ENCODE data around the gene ARID1B.

Gene ARID1B

DNA sequence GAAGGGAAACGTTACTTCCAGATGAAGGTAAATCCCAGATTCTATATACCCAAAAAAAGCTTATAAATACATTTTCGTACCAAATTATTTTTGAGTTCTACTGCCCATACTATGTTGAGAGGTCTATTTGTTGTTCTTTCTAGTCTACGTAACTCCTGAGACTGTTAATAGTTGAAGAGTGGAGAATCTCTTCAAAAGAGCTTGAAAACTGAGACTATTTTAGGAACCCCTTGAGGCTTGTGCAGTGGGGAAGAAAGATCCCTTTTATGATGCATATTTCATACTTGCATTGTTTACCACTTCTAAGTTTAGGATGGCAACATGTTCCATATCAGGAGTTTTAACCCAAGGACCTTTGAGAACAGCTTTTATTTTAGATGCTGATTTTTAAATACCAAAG is 301.1 kb downstream of the ARID1B start:
- Histone ChIP-seq H3K9me3 (ENCODE audit: control insufficient read depth, low read length) (no peaks in the 10 kb centered on the region), H3K4me1 (no peaks in the 10 kb centered on the region), H3K36me3 (ENCODE audit: control insufficient read depth, insufficient read depth, low read length) (no peaks in the 10 kb centered on the region), H3K4me3 (ENCODE audit: low read depth, low read length) (no peak overlapping the region), H2AFZ (no peak overlapping the region), H3K9ac (no peak overlapping the region), H3K27me3 (ENCODE audit: control insufficient read depth, insufficient read depth, low read length) (no peaks in the 10 kb centered on the region), H3K27ac (no peak overlapping the region), H3K4me2 (ENCODE audit: low read length) (no peak overlapping the region), H3K79me2 (peaks cover 27% of the 10 kb centered on the region)
- TF ChIP-seq, protein P1, sequence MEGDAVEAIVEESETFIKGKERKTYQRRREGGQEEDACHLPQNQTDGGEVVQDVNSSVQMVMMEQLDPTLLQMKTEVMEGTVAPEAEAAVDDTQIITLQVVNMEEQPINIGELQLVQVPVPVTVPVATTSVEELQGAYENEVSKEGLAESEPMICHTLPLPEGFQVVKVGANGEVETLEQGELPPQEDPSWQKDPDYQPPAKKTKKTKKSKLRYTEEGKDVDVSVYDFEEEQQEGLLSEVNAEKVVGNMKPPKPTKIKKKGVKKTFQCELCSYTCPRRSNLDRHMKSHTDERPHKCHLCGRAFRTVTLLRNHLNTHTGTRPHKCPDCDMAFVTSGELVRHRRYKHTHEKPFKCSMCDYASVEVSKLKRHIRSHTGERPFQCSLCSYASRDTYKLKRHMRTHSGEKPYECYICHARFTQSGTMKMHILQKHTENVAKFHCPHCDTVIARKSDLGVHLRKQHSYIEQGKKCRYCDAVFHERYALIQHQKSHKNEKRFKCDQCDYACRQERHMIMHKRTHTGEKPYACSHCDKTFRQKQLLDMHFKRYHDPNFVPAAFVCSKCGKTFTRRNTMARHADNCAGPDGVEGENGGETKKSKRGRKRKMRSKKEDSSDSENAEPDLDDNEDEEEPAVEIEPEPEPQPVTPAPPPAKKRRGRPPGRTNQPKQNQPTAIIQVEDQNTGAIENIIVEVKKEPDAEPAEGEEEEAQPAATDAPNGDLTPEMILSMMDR (IDR thresholded peaks at IDR 0.05): no peak

GRCh38 chr6:157079277-157079676 is 302.1 kb downstream of the ARID1B start:
- Histone ChIP-seq H3K9ac (no peak overlapping the region), H2AFZ (no peak overlapping the region), H3K27me3 (ENCODE audit: control insufficient read depth, insufficient read depth, low read length) (no peaks in the 10 kb centered on the region), H3K4me1 (no peaks in the 10 kb centered on the region), H3K4me2 (ENCODE audit: low read length) (no peak overlapping the region), H3K9me3 (ENCODE audit: control insufficient read depth, low read length) (no peaks in the 10 kb centered on the region), H3K79me2 (peaks cover 21% of the 10 kb centered on the region), H3K27ac (no peak overlapping the region), H3K36me3 (ENCODE audit: control insufficient read depth, insufficient read depth, low read length) (no peaks in the 10 kb centered on the region), H3K4me3 (ENCODE audit: low read depth, low read length) (no peak overlapping the region)
- TF ChIP-seq, protein P1 (IDR thresholded peaks at IDR 0.05): no peak

DNA sequence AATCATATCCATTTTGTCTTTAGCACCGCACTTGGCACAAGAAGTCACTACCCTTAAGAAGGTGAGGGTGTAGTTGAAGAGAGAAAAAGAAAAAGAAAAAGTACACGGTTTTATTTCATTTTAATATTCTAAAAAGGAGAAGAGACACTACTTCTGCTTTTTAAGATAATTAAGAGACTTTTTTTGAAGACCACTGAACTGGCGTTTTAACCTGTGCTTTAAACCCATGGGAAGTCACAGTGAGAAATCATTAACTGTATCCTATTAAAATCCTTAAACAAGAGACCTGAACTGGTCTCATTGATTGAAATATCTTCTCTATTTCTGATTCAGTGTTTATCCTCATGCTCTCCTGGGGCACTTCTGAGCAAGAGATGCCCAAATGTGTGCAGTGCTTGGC is 302.6 kb downstream of the ARID1B start:
- no peak overlapping the region for H3K27ac ChIP-seq
- H3K9me3 ChIP-seq (ENCODE audit: control insufficient read depth, low read length): no peaks in the 10 kb centered on the region
- H3K4me1 ChIP-seq: no peaks in the 10 kb centered on the region
- H3K79me2 ChIP-seq: peaks cover 17% of the 10 kb centered on the region
- no peaks in the 10 kb centered on the region for H3K27me3 ChIP-seq (ENCODE audit: control insufficient read depth, insufficient read depth, low read length)
- no peak overlapping the region for H3K9ac ChIP-seq
- no peak overlapping the region for H3K4me3 ChIP-seq (ENCODE audit: low read depth, low read length)
- no peak overlapping the region for H3K4me2 ChIP-seq (ENCODE audit: low read length)
- H2AFZ ChIP-seq: no peak overlapping the region
- H3K36me3 ChIP-seq (ENCODE audit: control insufficient read depth, insufficient read depth, low read length): no peaks in the 10 kb centered on the region
- TF ChIP-seq, protein P1 (IDR thresholded peaks at IDR 0.05): no peak

DNA sequence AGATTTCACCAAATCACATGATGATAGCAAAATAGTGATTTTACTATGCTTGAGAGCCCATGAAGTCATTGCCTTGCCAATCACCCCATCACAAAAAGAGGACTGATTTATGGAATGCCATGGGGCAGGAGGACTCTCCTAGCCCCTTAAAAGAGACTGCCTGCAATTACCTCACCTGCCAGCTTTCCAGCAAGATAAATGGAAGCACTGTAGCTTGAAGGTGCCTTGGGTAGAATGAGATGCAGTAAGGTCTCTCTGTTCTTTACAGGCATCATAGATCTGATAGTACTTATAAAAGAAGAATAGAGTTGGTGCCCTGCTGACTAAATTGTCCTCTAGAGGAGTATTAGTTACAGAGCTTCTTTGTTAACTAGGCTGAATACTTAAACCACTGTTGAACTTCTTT is 303.8 kb downstream of the ARID1B start:
- H3K36me3 ChIP-seq (ENCODE audit: control insufficient read depth, insufficient read depth, low read length): no peaks in the 10 kb centered on the region
- H3K4me3 ChIP-seq (ENCODE audit: low read depth, low read length): no peak overlapping the region
- no peaks in the 10 kb centered on the region for H3K4me1 ChIP-seq
- TF ChIP-seq, protein P1 (IDR thresholded peaks at IDR 0.05): no peak
- H3K27me3 ChIP-seq (ENCODE audit: control insufficient read depth, insufficient read depth, low read length): no peaks in the 10 kb centered on the region
- H3K27ac ChIP-seq: no peak overlapping the region
- no peaks in the 10 kb centered on the region for H3K9me3 ChIP-seq (ENCODE audit: control insufficient read depth, low read length)
- H3K79me2 ChIP-seq: peaks cover 12% of the 10 kb centered on the region
- no peak overlapping the region for H3K4me2 ChIP-seq (ENCODE audit: low read length)
- H2AFZ ChIP-seq: no peak overlapping the region
- no peak overlapping the region for H3K9ac ChIP-seq

- no peaks in the 10 kb centered on the region for H3K9me3 ChIP-seq (ENCODE audit: control insufficient read depth, low read length)
- TF ChIP-seq, protein P1 (IDR thresholded peaks at IDR 0.05): no peak
- no peak overlapping the region for H3K27ac ChIP-seq
- H3K4me1 ChIP-seq: no peaks in the 10 kb centered on the region
- no peaks in the 10 kb centered on the region for H3K36me3 ChIP-seq (ENCODE audit: control insufficient read depth, insufficient read depth, low read length)
- no peaks in the 10 kb centered on the region for H3K27me3 ChIP-seq (ENCODE audit: control insufficient read depth, insufficient read depth, low read length)
- H2AFZ ChIP-seq: no peak overlapping the region
- peaks cover 2% of the 10 kb centered on the region for H3K79me2 ChIP-seq
- H3K9ac ChIP-seq: no peak overlapping the region
- H3K4me2 ChIP-seq (ENCODE audit: low read length): no peak overlapping the region
- H3K4me3 ChIP-seq (ENCODE audit: low read depth, low read length): no peak overlapping the region
These were observed 306.2 kb downstream of the ARID1B start for GRCh38 chr6:157083343-157083742.
